Colonic mucosa (tissue), 4 donors: ENCODE measurements around the gene IL19. TPM values are rescaled to one million over a fixed set of nuclear protein-coding genes. Genes with fewer than 3 reads are reported as not detected.

ENCODE experiments used
- DNase-seq: peaks from one replicate; pipeline ENCODE4 v3.0.0-alpha.2; 2020
- H3K27ac ChIP-seq: fragments of 200-600 bp; one replicate; pipeline ENCODE4 v1.8.0; 2021
- H3K27me3 ChIP-seq: fragments of 200-600 bp; one replicate; pipeline ENCODE4 v1.8.0; 2021
- H3K36me3 ChIP-seq: fragments of 200-600 bp; one replicate; pipeline ENCODE4 v1.8.0; 2021
- H3K4me1 ChIP-seq: fragments of 200-600 bp; one replicate; pipeline ENCODE4 v1.8.0; 2021; ENCODE audit warnings: mild to moderate bottlenecking
- H3K4me3 ChIP-seq: fragments of 200-600 bp; one replicate; pipeline ENCODE4 v1.8.0; 2021
- H3K9ac ChIP-seq, 2 donors: one replicate each; pipeline ENCODE4 v1.7.0; 2013; ENCODE audit warnings: control low read depth in 2 of 2, low read depth in 2 of 2, low read length in 2 of 2
- H3K9me3 ChIP-seq: fragments of 200-600 bp; one replicate; pipeline ENCODE4 v1.8.0; 2021
- CTCF ChIP-seq: fragments of 200-600 bp; IDR thresholded peaks from one replicate; pipeline ENCODE4 v1.8.0; 2022; ENCODE audit warnings: antibody characterized with exemption, mild to moderate bottlenecking
- intact Hi-C: fragments of 100-400 bp; cut with DNase I; formaldehyde crosslinking; loops from one replicate; pipeline ENCODE4 v1.14.1; 2022
- total RNA-seq, 2 donors: library from RNA; stranded (reverse); fragmentation: NEBNext Ultra II Directional in 1 of 2; extraction: Animal tissue kit (Norgen Biotek cat#: 25700) in 1 of 2; gene quantifications; one replicate each; pipeline ENCODE4 v1.2.1, GENCODE V29; 2021
- donor health status: healthy.
- donor health status: DM: no; HTN: no; CAD: no.
- donor health status: DM: no; HTN: no; CAD: no.

The IL19 gene
- total RNA-seq, 2 donors from 2014 or later = 0.40 TPM; not detected in 1

DNA sequence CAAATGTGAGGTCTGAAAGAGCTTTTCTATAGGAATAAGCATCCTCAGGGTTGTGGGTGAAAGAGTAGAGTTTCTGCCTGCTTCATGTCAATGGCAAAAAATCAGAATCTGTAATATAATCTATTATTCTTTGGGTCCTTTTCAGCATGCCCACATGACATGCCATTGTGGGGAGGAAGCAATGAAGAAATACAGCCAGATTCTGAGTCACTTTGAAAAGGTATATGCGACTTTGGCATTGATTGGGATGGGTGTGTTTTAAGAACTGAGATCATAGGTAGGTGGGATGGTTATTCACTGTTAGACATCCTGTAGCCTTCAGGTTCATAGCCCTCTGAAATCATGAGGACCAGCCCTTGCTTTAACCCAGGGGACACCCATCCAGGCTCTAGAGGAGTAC, 96.7 kb downstream of the IL19 start:
- H3K9me3 ChIP-seq = no peaks in the 10 kb centered on the region
- H3K4me3 ChIP-seq = no peak overlapping the region
- intact Hi-C loops = loop anchor here (5.0 kb wide), 1 partner anchor 115 kb away; no protein-coding TSS in a partner anchor
- no peak for DNase-seq
- no peaks in the 10 kb centered on the region for H3K4me1 ChIP-seq
- no peak overlapping the region for H3K9ac ChIP-seq
- H3K27me3 ChIP-seq = no peaks in the 10 kb centered on the region
- TF ChIP-seq CTCF = no peak
- no peak overlapping the region for H3K27ac ChIP-seq
- no peaks in the 10 kb centered on the region for H3K36me3 ChIP-seq

DNA sequence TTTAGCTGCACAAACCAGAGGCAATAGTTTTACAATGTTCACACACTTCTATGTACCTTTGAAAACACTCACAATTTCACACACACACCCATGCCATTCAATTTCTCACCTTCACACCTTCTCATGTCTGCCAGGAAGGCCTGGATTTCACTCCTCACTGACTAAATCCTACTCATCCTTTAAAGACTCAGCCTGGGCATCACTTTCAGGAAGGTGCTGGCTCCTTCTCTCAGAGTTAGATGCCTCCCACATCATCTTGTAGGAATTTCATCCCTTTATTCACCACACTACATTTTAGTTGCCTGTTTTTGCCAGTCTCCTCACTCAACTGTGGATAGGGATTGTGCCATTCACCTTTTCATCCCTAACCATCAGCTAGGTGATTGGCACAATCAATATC, 97.1 kb downstream of the IL19 start:
- Histone ChIP-seq H3K9me3 (no peaks in the 10 kb centered on the region), H3K4me1 (no peaks in the 10 kb centered on the region), H3K4me3 (no peak overlapping the region), H3K36me3 (no peaks in the 10 kb centered on the region), H3K27ac (no peak overlapping the region), H3K27me3 (no peaks in the 10 kb centered on the region), H3K9ac (no peak overlapping the region)
- no peak for TF ChIP-seq CTCF
- no peak for DNase-seq
- intact Hi-C loops = loop anchor here (5.0 kb wide), 1 partner anchor 115 kb away; no protein-coding TSS in a partner anchor

DNA sequence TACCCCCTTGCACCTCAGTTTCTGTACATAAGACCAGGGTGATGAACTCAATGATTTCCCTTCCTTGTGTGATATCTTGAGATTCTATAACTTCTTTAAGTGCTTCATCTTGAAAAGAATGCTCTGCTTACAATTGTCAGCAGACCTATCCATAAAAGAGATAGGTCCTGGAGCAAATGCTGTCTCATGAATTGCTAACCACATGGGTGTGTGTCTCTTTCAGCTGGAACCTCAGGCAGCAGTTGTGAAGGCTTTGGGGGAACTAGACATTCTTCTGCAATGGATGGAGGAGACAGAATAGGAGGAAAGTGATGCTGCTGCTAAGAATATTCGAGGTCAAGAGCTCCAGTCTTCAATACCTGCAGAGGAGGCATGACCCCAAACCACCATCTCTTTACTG, 97.7 kb downstream of the IL19 start:
- Histone ChIP-seq H3K27me3 (no peaks in the 10 kb centered on the region), H3K4me1 (no peaks in the 10 kb centered on the region), H3K36me3 (no peaks in the 10 kb centered on the region), H3K9ac (no peak overlapping the region), H3K4me3 (no peak overlapping the region), H3K9me3 (no peaks in the 10 kb centered on the region), H3K27ac (no peak overlapping the region)
- no peak for DNase-seq
- no peak for TF ChIP-seq CTCF
- intact Hi-C loops = loop anchor here (5.0 kb wide), 1 partner anchor 114 kb away; no protein-coding TSS in a partner anchor

DNA sequence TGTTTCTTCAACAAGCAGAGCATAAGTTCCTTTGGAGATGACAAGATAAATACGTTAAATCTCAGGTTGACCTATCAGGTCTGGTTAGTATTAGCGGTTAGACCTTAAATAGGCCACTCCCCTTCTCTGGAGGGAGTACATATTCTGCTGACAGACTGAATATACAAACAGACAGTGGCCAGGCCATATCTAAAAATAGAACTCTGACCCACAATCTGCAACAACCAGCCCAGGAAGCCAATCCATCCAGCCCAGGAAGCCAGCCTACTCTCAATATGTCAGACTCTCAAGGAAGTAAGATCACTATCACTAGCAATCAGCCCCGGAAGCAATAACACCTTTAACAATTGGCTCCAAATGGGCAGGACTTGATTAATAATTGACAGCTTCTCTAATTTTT, 101.6 kb downstream of the IL19 start:
- H3K4me1 ChIP-seq = no peaks in the 10 kb centered on the region
- H3K4me3 ChIP-seq = no peak overlapping the region
- no peaks in the 10 kb centered on the region for H3K36me3 ChIP-seq
- H3K9me3 ChIP-seq = no peaks in the 10 kb centered on the region
- DNase-seq = no peak
- no peak for TF ChIP-seq CTCF
- no peaks in the 10 kb centered on the region for H3K27me3 ChIP-seq
- intact Hi-C loops = no loop called here
- H3K9ac ChIP-seq = no peak overlapping the region
- H3K27ac ChIP-seq = no peak overlapping the region

- no peak for TF ChIP-seq CTCF
- H3K4me3 ChIP-seq = no peak overlapping the region
- no peak for DNase-seq
- no peak overlapping the region for H3K27ac ChIP-seq
- H3K4me1 ChIP-seq = no peaks in the 10 kb centered on the region
- no peaks in the 10 kb centered on the region for H3K9me3 ChIP-seq
- H3K9ac ChIP-seq = no peak overlapping the region
- H3K27me3 ChIP-seq = no peaks in the 10 kb centered on the region
- intact Hi-C loops = no loop called here
- no peaks in the 10 kb centered on the region for H3K36me3 ChIP-seq
These were observed 103.1 kb downstream of the IL19 start for GRCh38 chr1:206873603-206874188.
